HG03045 (cell line): ENCODE results near the gene YDJC.
"Not testable (repeated sequence)": the region's sequence is repeated elsewhere in the genome, so short reads cannot be mapped to it uniquely, and the experiment has no call there.

ENCODE experiments used
- ATAC-seq: cut with Tn5 transposase; IDR thresholded peaks from one replicate; pipeline ENCODE4 v1.9.1; 2021; ENCODE audit warnings: mild to moderate bottlenecking, moderate library complexity; ENCODE audit not compliant: unreplicated experiment

The YDJC gene

DNA sequence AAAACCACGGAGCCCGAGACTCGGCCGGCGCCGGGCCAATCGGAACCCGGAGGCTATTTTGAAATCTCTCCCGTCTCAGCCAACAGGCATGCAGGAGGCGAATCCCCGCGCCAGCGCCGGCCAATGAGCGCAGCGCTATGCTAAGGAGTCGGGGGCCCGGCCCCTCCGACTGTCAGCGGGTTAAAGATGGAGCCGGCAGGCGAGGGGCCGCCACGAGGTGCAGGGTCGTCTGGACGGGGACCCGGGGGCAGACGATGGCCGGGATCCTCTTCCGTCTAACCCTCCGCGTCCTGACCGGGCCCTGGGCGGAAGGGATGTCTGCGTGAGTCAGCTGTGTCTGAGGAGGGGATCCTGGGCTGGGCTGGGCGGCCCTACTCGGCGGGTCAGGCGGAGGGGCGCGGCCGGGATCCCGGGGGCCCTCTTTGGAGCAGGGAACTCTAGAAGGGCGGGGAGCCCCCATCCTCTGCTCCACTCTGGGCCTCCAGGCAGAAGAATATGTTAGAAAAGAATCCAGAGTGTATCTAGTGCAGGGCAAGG, 22.3 kb upstream of the YDJC start:
- peak; percentile 80 for ATAC-seq

DNA sequence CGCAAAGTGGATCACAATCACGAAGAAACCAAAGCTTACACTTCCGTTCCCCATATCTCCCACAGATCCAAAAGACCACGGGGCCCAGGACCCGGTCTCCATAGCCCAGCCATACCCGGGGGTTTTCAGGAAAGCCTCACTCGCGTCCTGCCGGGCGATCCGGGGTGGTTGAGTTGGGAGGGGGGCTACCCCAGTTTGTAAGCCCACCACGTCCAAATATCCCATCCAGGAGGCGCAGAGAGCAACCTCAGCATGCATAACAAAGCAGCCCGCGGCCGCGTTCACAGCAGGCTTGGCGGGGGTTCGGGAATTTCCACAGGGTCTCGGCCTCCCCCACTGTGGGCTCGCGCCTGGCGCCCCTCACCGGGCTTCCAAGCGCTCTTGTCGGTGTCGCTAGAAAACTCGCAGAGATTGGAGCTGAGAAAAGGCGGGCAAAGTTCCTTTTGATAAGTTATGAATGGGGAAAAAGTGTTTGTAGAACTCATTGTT, 21.7 kb upstream of the YDJC start:
- peak; percentile 13 for ATAC-seq

DNA sequence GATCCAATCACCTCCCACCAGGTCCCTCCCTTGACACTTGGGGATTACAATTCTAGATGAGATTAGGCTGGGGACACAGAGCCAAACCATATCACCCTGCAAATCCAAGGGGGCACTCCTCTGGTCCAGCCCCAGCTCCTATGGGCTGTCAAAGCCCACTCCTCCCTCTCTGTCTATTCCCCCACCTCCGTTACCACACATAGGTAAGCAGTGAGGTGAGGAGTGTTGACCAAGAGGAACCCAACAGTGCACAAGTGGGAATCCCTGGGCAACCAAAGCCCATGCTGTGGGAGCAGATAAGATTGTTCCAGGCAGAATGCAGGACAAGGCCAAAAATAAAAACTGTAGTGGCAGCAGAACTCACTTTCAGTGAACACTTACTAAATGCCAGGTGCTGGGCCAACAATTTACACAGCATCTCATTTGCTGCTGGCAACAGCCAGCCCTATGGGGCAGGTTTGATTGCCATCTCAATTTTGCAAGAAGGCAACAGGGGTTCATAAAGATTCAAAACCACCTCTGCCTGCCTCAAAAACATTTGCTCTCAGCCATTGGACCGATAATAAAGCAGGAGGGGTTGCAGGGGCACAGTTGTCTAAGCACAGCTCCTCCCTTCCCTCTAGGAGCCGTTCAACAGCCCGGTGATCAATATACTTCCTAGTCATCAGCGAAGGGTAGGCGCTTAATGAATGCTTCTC, 21.1 kb upstream of the YDJC start:
- ATAC-seq: no peak

DNA sequence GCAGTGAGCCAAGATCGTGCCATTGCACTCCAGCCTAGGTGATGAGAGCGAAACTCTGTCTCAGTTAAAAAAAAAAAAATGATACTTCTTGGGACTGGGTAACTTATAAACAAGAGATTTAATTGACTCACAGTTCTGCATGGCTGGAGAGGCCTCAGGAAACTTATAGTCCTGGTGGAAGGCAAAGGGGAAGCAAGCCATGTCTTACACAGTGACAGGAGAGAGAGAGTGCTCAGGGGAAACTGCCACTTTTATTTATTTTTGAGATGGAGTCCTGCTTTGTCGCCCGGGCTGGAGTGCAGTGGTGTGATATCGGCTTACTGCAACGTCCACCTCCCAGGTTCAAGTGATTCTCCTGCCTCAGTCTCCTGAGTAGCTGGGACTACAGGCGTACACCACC, 20.5 kb upstream of the YDJC start:
- ATAC-seq: no peak

DNA sequence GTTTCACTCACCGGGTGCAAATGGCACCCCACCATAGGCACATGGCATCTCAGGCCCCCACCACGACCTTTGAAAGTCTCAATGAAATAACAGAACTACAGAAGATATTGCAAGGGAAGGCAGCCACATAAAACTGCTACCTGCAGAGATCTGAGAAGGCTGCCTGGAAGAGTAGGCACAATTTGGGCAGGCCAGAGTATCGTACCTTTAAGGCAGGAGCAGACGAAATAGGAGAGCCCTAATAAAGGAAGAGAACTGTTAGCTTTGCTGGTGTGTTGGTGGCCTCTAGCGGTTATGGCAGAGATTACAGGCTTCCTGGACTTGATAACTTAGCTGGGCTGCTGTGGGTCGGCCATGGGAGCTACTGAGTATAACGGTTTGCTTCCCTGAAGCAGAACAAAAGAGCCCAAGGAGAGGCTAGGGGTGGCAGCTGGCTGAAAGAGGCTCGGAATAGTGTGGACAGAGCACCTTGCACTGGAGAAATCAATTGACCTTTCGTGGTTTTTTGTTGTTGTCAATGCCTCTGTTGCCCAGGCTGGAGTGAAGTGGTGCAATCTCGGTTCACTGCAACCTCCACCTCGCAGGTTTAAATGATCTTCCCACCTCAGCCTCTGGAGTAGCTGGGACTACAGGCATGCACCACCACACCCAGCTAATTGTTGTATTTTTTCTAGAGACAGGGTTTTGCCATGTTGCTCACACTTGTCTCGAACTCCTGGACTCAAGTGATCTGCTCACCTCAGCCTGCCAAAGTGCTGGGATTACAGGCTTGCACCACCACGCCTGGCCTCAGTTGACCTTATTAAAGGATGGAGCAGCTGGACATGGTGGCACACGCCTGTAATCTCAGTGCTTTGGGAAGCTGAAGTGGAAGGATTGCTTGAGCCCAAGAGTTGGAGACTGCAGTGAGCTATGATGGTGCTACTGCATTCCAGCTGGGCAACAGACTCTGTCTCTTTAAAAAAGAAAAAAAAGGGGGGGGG, 17.1 kb upstream of the YDJC start:
- ATAC-seq: no peak

DNA sequence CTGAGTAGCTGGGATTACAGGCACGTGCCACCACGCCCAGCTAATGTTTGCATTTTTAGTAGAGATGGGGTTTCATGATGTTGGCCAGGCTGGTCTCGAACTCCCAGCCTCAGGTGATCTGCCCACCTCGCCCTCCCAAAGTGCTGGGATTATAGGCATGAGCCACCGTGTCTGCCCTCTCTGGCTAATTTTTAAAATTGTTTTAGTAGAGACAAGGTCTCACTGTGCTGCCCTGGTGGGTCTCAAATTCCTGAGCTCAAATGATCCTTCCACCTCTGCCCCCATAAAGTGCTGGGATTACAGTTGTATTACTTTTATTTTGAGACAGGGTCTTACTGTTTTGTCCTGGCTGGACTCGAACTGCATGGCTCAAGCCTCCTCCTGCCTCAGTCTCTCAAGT, 15.7 kb upstream of the YDJC start:
- not testable (repeated sequence) for ATAC-seq

DNA sequence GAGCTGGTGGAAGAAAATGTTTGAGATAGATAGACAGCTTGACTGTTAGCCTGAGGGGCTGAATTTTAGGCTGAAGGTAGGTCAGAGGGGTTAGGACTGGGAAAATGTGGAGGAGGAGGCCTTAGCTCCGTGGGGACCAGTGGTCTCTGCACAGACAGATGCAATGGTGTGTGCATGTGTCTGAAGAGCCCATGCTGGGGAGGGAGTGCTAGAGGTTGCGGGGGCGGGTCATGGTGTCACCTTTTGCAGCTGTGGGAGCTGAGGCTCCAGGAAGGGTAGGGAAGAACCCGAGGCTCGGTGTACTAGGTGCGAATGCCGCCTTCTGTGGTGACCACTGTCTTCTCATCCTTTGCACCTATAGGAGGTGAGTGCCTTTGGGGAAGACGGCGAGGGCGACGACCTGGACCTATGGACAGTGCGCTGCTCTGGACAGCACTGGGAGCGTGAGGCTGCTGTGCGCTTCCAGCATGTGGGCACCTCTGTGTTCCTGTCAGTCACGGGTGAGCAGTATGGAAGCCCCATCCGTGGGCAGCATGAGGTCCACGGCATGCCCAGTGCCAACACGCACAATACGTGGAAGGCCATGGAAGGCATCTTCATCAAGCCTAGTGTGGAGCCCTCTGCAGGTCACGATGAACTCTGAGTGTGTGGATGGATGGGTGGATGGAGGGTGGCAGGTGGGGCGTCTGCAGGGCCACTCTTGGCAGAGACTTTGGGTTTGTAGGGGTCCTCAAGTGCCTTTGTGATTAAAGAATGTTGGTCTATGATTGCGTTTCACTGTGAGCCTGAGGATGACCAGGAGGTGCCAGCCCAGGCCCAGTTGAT, 13.9 kb upstream of the YDJC start:
- ATAC-seq: no peak

DNA sequence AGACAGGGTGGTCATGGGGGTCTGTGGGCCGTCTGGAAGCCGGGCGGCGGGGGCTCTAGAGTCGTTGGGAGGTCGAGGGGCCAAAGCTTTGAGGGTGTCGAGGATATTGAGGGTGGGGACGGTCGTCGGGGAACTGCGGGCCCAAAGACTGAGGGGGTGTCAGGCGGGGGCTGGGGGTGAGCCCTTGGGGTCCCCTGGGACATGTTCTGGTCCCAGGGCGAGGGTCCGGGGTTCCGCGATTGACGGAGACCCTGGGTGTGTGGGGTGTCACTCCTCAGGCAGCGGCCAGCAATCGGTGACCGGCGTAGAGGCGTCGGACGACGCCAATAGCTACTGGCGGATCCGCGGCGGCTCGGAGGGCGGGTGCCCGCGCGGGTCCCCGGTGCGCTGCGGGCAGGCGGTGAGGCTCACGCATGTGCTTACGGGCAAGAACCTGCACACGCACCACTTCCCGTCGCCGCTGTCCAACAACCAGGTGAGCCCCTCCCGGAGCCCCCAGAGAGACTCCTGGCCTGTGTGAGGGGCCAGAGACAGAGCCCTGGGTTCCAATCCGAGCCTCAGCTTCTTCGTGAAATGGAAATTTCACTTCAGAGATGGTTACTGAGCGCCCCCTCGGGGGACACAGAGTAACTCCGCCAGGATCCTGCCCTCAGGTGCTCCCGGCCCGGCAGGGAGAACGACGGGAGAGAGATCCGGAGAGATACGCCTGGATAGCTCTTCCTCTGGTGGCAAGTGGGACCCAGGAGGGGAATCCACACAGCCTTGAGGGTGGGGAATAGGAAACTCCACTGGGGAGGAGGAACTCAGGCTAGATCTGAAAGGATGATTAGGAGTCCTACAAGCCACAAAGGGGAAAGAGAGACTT, 13.0 kb upstream of the YDJC start:
- ATAC-seq: no peak

DNA sequence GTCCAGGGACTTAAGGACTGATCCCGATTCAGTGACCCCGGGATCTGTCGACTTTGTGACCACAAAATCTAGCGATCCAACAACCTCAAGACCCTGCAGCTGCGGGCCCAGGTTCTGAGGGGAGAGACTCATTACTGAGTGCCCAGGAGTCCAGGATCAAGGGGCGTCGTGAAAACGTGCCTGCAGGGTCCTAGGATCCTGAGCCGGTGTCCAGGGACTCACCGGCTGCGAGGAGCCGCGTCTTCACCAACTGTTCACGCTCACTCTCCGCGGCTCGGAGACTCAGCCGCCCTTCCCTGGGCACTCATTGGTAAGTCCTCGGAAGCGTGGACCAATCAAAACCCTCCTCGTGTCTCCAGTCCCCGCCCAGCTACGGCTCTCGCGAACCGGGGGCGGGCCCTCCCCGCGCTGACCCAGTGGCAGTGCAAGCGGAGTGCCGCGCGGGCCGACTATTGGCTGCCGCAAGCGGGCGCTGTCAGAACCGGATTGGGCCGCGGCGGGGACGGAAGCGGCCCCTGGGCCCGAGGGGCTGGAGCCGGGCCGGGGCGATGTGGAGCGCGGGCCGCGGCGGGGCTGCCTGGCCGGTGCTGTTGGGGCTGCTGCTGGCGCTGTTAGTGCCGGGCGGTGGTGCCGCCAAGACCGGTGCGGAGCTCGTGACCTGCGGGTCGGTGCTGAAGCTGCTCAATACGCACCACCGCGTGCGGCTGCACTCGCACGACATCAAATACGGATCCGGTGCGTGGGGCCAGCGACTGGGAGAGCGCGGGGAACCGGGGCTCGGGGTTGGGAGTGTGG, 12.2 kb upstream of the YDJC start, which contains the start of gene SDF2L1:
Gene SDF2L1, plus strand, starts transcription at position 514 of the 795 bp plus-strand sequence. Its CDS starts 35 bp downstream, at position 549.
- peak; percentile 95 for ATAC-seq

DNA sequence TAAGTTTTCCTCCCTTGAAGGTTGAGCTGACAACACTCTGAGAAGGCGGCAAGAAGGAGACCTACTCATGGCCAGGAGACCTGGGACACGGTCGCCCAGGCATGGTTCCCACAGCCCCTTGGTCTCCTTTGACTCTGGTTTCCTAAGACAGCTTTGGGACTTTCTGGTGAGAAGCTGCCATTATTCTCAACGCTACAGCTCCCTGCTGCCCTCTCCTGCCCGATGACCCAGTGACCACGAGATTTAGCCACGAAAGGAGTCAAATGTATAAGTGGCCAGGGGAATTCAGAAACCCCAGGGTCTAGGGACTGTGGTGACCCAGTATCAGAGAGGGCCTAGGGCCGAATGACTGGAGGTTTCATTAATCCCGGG, 11.6 kb upstream of the YDJC start:
- ATAC-seq: peak; percentile 16

DNA sequence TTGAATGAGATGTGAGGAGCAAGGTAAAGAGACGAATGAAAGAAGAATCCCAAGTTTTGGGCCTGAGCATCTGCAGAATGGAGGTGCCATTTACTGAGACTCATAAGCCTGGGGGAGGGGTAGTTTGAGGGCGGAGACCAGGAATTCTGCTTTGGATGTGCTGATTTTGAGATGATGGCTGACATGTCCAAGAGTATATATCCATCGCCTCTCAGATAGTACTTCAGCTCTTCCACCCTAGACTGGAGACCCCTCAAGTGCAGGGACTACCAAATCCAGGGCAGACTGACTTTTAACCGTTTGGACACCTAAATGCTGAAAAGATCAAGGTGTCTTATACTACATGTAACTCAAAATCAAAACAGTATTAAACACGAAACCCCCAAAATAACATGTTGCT, 11.0 kb upstream of the YDJC start:
- no peak for ATAC-seq

DNA sequence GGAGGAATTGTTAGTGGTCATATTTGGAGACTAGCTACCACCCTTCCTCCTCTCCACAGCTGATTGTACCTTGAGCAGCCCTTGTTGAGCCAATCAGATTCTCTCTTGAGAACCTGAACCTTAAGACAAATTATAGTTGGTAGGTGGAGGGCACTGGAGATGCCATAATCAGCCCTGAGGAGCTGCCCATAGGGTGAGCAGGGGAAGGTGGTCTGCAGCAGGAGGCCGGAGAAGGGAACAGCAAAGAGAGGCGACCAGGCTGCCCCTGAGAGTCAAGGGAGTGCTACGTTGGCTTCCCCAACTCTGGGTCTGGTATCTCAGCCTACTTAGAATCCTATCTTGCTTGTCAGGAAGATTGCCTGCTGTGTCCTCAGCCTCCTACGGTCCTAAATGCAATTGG, 9.5 kb upstream of the YDJC start:
- ATAC-seq: no peak

DNA sequence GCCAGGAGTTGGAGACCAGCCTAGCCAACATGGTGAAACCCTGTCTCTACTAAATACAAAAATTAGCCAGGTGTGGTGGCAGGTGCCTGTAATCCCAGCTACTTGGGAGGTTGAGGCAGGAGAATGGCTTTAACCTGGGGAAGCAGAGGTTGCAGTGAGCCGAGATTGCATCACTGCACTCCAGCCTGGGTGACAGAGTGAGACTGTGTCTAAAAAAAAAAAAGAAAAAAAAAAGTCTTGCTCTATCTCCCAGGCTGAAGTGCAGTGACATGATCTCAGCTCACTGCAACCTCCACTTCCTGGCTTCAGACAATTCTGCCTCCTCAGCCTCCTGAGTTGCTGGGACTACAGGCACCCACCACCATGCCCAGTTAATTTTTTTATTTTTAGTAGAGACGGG, 7.6 kb upstream of the YDJC start:
- ATAC-seq: not testable (repeated sequence)

DNA sequence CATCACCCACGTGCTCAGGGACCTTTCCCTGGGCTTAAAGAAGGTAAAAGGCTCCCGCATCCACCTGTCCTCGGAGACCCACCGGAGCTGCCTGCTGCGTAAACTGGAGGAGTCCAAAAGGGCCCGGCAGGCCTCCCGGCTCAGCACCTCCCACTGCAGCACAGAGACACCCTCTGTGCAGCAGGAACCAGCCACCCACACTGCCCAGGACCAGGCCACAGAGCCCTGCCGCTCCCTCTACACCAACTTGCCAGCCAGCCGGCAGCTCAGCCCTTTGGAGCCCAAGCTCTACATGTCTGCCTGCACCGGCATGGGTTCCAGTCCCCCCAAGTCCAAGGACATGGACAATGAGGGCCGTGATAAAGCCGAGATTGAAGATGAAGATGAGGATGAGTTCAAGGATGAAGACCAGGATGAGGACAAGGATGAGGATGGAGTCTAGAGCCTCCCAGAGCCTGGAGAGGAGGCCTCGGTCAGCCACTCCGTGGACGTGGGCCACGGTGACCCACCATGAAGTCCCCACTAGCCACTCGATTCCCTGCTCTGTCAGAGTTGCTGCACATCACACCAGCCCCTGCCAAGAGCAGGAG, 6.9 kb upstream of the YDJC start:
- no peak for ATAC-seq

DNA sequence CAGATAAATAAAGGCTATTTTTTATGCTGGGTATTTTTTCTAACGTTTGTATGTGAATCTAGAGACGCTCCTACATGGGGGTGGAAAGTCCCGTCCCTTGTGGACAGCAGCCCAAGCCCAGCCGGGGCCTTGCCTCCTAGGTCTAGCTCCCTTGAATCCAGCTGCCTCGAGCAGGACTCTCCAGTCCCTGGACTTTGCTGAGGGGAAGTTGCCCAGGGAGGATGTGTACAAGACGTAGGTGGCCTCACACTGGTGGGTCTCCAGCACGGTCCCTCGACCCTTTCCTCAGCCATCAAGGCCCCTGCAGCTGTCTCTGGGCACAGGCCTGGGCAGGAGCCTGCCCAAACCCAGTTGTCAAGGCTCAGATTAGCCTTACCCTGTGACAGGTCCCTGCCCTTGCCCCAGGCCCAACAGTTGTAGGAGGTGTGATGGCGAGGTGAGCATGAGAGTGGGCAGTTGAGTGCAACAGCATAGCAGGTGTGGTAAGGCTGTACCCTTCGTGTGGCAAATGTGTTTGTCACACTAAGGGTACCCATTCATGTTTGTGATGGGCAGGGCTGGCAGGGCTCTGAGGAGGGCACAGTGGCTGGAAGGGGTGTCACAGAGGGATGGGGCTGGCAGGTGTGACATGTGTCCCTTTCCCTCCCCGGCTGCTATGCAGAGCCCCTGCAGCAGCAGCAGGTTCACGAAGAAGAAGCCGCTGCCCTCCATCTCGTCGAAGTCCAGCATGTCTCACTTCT, 6.1 kb upstream of the YDJC start:
- ATAC-seq: no peak

DNA sequence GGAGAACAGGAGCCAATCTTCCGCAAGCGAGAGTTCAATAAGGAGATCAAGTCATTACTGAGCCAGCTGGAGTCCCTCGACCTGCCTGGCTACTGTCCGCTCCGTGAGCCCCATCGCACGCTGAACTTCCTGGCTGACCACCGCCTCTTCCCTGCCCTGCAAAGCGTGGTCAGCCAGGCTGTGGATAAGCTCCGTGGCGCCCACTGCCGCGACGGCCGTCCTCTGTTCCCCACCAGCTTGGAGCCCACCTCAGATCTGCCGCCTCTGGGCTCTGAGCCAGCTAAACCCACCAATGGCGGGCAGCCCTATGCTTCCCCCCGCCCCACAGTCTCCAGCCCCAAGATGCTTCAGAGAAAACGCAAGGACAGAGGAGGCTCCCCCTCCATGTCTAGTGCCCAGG, 5.0 kb upstream of the YDJC start:
- no peak for ATAC-seq

DNA sequence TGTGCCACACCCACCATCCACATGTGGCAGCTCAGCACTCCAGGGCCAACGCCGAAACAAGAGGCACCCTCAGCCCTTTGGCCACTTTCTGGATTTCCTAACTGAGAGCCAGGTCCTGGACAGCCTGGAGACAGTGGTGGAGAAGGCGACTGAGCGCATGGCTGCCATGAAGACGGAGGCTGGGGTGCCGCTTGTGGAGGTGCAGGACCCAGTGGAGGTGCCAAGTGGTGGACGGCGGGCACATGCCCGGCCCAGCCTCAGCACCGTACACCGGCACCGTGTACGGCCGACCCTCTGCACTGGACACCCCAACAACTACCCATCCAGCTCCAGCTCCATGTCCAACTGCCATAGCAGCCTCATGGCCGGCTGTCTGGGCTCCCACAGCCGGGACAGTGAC, 4.3 kb upstream of the YDJC start:
- no peak for ATAC-seq

DNA sequence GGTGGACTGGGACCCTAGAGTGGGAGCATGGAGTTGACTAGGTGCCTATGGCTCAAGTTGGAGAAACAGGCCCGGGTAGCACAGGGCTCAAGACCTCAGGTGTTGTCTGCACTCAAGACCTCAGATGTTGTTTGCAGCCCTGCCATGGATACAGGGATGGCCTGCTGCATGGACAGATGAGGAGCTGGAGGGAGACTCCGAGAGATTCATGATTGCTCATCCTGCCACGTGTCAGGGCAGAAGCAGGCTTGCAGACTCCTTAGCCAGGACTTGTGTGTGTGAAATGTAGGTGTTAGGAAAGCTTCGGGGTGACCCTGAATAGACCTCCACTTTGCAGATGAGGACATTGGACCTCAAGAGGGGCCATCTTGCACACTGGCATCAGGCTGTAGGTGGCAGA, 3.7 kb upstream of the YDJC start:
- ATAC-seq: no peak
